IPS-18a (cell line): ENCODE measurements around the gene SFSWAP.
"Not testable (repeated sequence)": the region's sequence is repeated elsewhere in the genome, so short reads cannot be mapped to it uniquely, and the experiment has no call there.

Source experiments
- H3K27ac ChIP-seq: one replicate; pipeline ENCODE4 v1.5.1; 2013; ENCODE audit warnings: low read length
- H3K27me3 ChIP-seq: one replicate; pipeline ENCODE4 v1.6.1; 2013; ENCODE audit warnings: mild to moderate bottlenecking, low read length; ENCODE audit not compliant: control insufficient read depth, insufficient read depth
- H3K36me3 ChIP-seq: one replicate; pipeline ENCODE4 v1.6.1; 2013; ENCODE audit warnings: low read depth, low read length; ENCODE audit not compliant: control insufficient read depth
- H3K4me1 ChIP-seq: one replicate; pipeline ENCODE4 v1.6.1; 2013; ENCODE audit warnings: low read depth, low read length; ENCODE audit not compliant: control insufficient read depth
- H3K4me3 ChIP-seq: one replicate; pipeline ENCODE4 v1.5.1; 2013; ENCODE audit warnings: low read length
- H3K9ac ChIP-seq: one replicate; pipeline ENCODE4 v1.6.1; 2013; ENCODE audit warnings: mild to moderate bottlenecking, low read length, moderate library complexity
- H3K9me3 ChIP-seq: one replicate; pipeline ENCODE4 v1.6.1; 2013; ENCODE audit warnings: low read depth, low read length; ENCODE audit not compliant: control insufficient read depth

Gene SFSWAP

GRCh38 chr12:131672941-131673887, 37.7 kb upstream of the SFSWAP start:
- Histone ChIP-seq H3K9ac (no peak overlapping the region), H3K4me3 (no peak overlapping the region), H3K4me1 (no peaks in the 10 kb centered on the region), H3K27me3 (no peaks in the 10 kb centered on the region), H3K9me3 (no peaks in the 10 kb centered on the region), H3K27ac (no peak overlapping the region), H3K36me3 (no peaks in the 10 kb centered on the region)

- Histone ChIP-seq H3K4me1 (no peaks in the 10 kb centered on the region), H3K4me3 (no peak overlapping the region), H3K27me3 (no peaks in the 10 kb centered on the region), H3K9me3 (no peaks in the 10 kb centered on the region), H3K36me3 (no peaks in the 10 kb centered on the region), H3K27ac (no peak overlapping the region), H3K9ac (no peak overlapping the region)
These were observed 37.0 kb upstream of the SFSWAP start for GRCh38 chr12:131673888-131674257.

- H3K4me1 ChIP-seq, result no peaks in the 10 kb centered on the region
- no peaks in the 10 kb centered on the region for H3K9me3 ChIP-seq
- H3K27me3 ChIP-seq, result no peaks in the 10 kb centered on the region
- H3K27ac ChIP-seq, result no peak overlapping the region
- no peaks in the 10 kb centered on the region for H3K36me3 ChIP-seq
- no peak overlapping the region for H3K4me3 ChIP-seq
- H3K9ac ChIP-seq, result no peak overlapping the region
These were observed 36.5 kb upstream of the SFSWAP start for GRCh38 chr12:131674373-131674772.

GRCh38 chr12:131675126-131676080, 35.5 kb upstream of the SFSWAP start:
- Histone ChIP-seq H3K27me3 (no peaks in the 10 kb centered on the region), H3K9me3 (no peaks in the 10 kb centered on the region), H3K9ac (no peak overlapping the region), H3K36me3 (no peaks in the 10 kb centered on the region), H3K4me3 (no peak overlapping the region), H3K4me1 (no peaks in the 10 kb centered on the region), H3K27ac (no peak overlapping the region)

- Histone ChIP-seq H3K36me3 (no peaks in the 10 kb centered on the region), H3K9me3 (no peaks in the 10 kb centered on the region), H3K27me3 (no peaks in the 10 kb centered on the region), H3K27ac (no peak overlapping the region), H3K9ac (no peak overlapping the region), H3K4me3 (no peak overlapping the region), H3K4me1 (no peaks in the 10 kb centered on the region)
These were observed 34.3 kb upstream of the SFSWAP start for GRCh38 chr12:131676544-131676943.

- not testable (repeated sequence) for H3K9ac ChIP-seq, H3K4me3 ChIP-seq, H3K27me3 ChIP-seq, H3K9me3 ChIP-seq, H3K36me3 ChIP-seq, H3K27ac ChIP-seq, H3K4me1 ChIP-seq
These were observed 33.8 kb upstream of the SFSWAP start for GRCh38 chr12:131677067-131677466.

- Histone ChIP-seq H3K9me3 (no peaks in the 10 kb centered on the region), H3K27me3 (no peaks in the 10 kb centered on the region), H3K4me3 (no peak overlapping the region), H3K9ac (no peak overlapping the region), H3K4me1 (no peaks in the 10 kb centered on the region), H3K27ac (no peak overlapping the region), H3K36me3 (no peaks in the 10 kb centered on the region)
These were observed 33.2 kb upstream of the SFSWAP start for GRCh38 chr12:131677699-131678098.

- not testable (repeated sequence) for H3K9ac ChIP-seq, H3K27me3 ChIP-seq
These were observed 32.3 kb upstream of the SFSWAP start for GRCh38 chr12:131678389-131679181.

GRCh38 chr12:131679186-131679585, 31.7 kb upstream of the SFSWAP start:
- not testable (repeated sequence) for H3K36me3 ChIP-seq, H3K9me3 ChIP-seq, H3K27me3 ChIP-seq, H3K4me3 ChIP-seq, H3K4me1 ChIP-seq, H3K9ac ChIP-seq, H3K27ac ChIP-seq

More at GRCh38 chr12:131678389-131679181, 32.3 kb upstream of the SFSWAP start:
- not testable (repeated sequence) for H3K4me3 ChIP-seq, H3K4me1 ChIP-seq, H3K27ac ChIP-seq, H3K9me3 ChIP-seq, H3K36me3 ChIP-seq

GRCh38 chr12:131679816-131680215, 31.1 kb upstream of the SFSWAP start:
- not testable (repeated sequence) for H3K4me1 ChIP-seq, H3K36me3 ChIP-seq, H3K27me3 ChIP-seq, H3K4me3 ChIP-seq, H3K9me3 ChIP-seq, H3K9ac ChIP-seq, H3K27ac ChIP-seq
